Measurements from ENCODE around the gene CYP4F3. TPM values are rescaled to one million over a fixed set of nuclear protein-coding genes. Genes with fewer than 3 reads are reported as not detected.
A peak's percentile ranks its signal among the peaks of the same experiment; 100 is the strongest.

The CYP4F3 gene
- total and polyA plus RNA-seq, 4 donors, result 0.20 to 1.7 (median 1.2) TPM

- no peak for TF ChIP-seq CTCF (IDR thresholded peaks at IDR 0.05; ENCODE audit: control extremely low read depth, extremely low read depth)
- ATAC-seq (ENCODE audit: insufficient read depth, low FRiP score), result no peak
- DNase-seq, result no peak
- Histone ChIP-seq H3K9ac (ENCODE audit: insufficient read depth in 1 of 2, low read length in 2 of 2) (no peak overlapping the region), H3K9me3 (ENCODE audit: control insufficient read depth in 4 of 4, insufficient read depth in 3 of 4, low read length in 3 of 4) (peaks cover 0 to 2% (median 0%) of the 10 kb centered on the region in 4 donors), H3K36me3 (ENCODE audit: control insufficient read depth in 4 of 4, insufficient read depth in 4 of 4, low read length in 4 of 4) (no peaks in the 10 kb centered on the region), H3K27me3 (ENCODE audit: control insufficient read depth in 3 of 3, insufficient read depth in 3 of 3, low read length in 2 of 3) (no peaks in the 10 kb centered on the region), H3K27ac (ENCODE audit: low read depth in 1 of 2, low read length in 1 of 2) (no peak overlapping the region), H3K4me1 (ENCODE audit: control insufficient read depth in 5 of 5, insufficient read depth in 5 of 5, low read length in 5 of 5) (no peaks in the 10 kb centered on the region), H3K4me3 (no peak overlapping the region)
- 70% methylated on average over 19 of the region's 19 CpGs for WGBS, 2 donors
These were observed 56.0 kb downstream of the CYP4F3 start for GRCh38 chr19:15696654-15697194.

GRCh38 chr19:15701757-15702533, 61.2 kb downstream of the CYP4F3 start:
- no peak overlapping the region for H3K4me3 ChIP-seq
- no peak for ATAC-seq (ENCODE audit: insufficient read depth, low FRiP score)
- 50 to 62% methylated on average over 4 of the region's 4 CpGs for WGBS, 2 donors
- no peak overlapping the region for H3K9ac ChIP-seq (ENCODE audit: insufficient read depth in 1 of 2, low read length in 2 of 2)
- H3K4me1 ChIP-seq (ENCODE audit: control insufficient read depth in 5 of 5, insufficient read depth in 5 of 5, low read length in 5 of 5), result peaks cover 0 to 18% (median 6%) of the 10 kb centered on the region in 5 donors
- no peak overlapping the region for H3K27ac ChIP-seq (ENCODE audit: low read depth in 1 of 2, low read length in 1 of 2)
- H3K36me3 ChIP-seq (ENCODE audit: control insufficient read depth in 4 of 4, insufficient read depth in 4 of 4, low read length in 4 of 4), result no peaks in the 10 kb centered on the region
- peaks cover 0 to 2% (median 0%) of the 10 kb centered on the region in 4 donors for H3K9me3 ChIP-seq (ENCODE audit: control insufficient read depth in 4 of 4, insufficient read depth in 3 of 4, low read length in 3 of 4)
- H3K27me3 ChIP-seq (ENCODE audit: control insufficient read depth in 3 of 3, insufficient read depth in 3 of 3, low read length in 2 of 3), result no peaks in the 10 kb centered on the region
- TF ChIP-seq CTCF (IDR thresholded peaks at IDR 0.05; ENCODE audit: control extremely low read depth, extremely low read depth), result no peak
- no peak for DNase-seq

GRCh38 chr19:15702534-15702930, 61.8 kb downstream of the CYP4F3 start:
- H3K27me3 ChIP-seq (ENCODE audit: control insufficient read depth in 3 of 3, insufficient read depth in 3 of 3, low read length in 2 of 3), result no peaks in the 10 kb centered on the region
- peaks cover 0 to 18% (median 6%) of the 10 kb centered on the region in 5 donors for H3K4me1 ChIP-seq (ENCODE audit: control insufficient read depth in 5 of 5, insufficient read depth in 5 of 5, low read length in 5 of 5)
- no peak overlapping the region for H3K27ac ChIP-seq (ENCODE audit: low read depth in 1 of 2, low read length in 1 of 2)
- 3 to 5% methylated on average over 7 of the region's 7 CpGs for WGBS, 2 donors
- peaks cover 0 to 2% (median 0%) of the 10 kb centered on the region in 4 donors for H3K9me3 ChIP-seq (ENCODE audit: control insufficient read depth in 4 of 4, insufficient read depth in 3 of 4, low read length in 3 of 4)
- H3K4me3 ChIP-seq, result no peak overlapping the region
- DNase-seq (peak; percentile 90 to 94 (median 92)), ATAC-seq (ENCODE audit: insufficient read depth, low FRiP score) (no peak)
- no peak overlapping the region for H3K9ac ChIP-seq (ENCODE audit: insufficient read depth in 1 of 2, low read length in 2 of 2)
- TF ChIP-seq CTCF (IDR thresholded peaks at IDR 0.05; ENCODE audit: control extremely low read depth, extremely low read depth), result no peak
- H3K36me3 ChIP-seq (ENCODE audit: control insufficient read depth in 4 of 4, insufficient read depth in 4 of 4, low read length in 4 of 4), result no peaks in the 10 kb centered on the region

Small RNA genes within 50 kb of the gene (small RNA-seq; reads per million reads assigned to genes)
- not detected for gene AD000091.1 (ENCODE audit: low replicate concordance)

Other genes with a start within 250 kb of the CYP4F3 start
- 100 to 1,000 TPM in 1 of 2 donors, 10 to 100 TPM in 1; 84.1 to 118 TPM for gene AKAP8L, start 221.9 kb upstream of the CYP4F3 start, total RNA-seq
- 10 to 100 TPM; 52.5 to 76.2 TPM for gene AKAP8L, start 221.9 kb upstream of the CYP4F3 start, polyA plus RNA-seq
- gene WIZ, start 190.9 kb upstream of the CYP4F3 start, total RNA-seq, result 10 to 100 TPM; 24.0 to 42.6 TPM
- gene WIZ, start 190.9 kb upstream of the CYP4F3 start, polyA plus RNA-seq, result 10 to 100 TPM; 14.5 to 22.7 TPM
- gene RASAL3, start 176.4 kb upstream of the CYP4F3 start, total RNA-seq, result 10 to 100 TPM in 1 of 2 donors, 1 to 10 TPM in 1; 4.6 to 13.3 TPM
- 10 to 100 TPM in 1 of 2 donors, 1 to 10 TPM in 1; 5.9 to 18.2 TPM for gene RASAL3, start 176.4 kb upstream of the CYP4F3 start, polyA plus RNA-seq
- not detected for gene PGLYRP2, start 161.4 kb upstream of the CYP4F3 start, total RNA-seq
- gene PGLYRP2, start 161.4 kb upstream of the CYP4F3 start, polyA plus RNA-seq, result under 1 TPM in 1 of 2 donors, not detected in 1; 0.10 TPM
- under 1 TPM in 1 of 2 donors, not detected in 1; 0.18 TPM for gene CYP4F22, start 132.4 kb upstream of the CYP4F3 start, total RNA-seq
- under 1 TPM in 1 of 2 donors, not detected in 1; 0.07 TPM for gene CYP4F22, start 132.4 kb upstream of the CYP4F3 start, polyA plus RNA-seq
- gene CYP4F8, start 25.7 kb upstream of the CYP4F3 start, total RNA-seq, result not detected
- not detected for gene CYP4F8, start 25.7 kb upstream of the CYP4F3 start, polyA plus RNA-seq
- 1 to 10 TPM; 4.0 to 4.2 TPM for gene CYP4F12, start 32.2 kb downstream of the CYP4F3 start, total RNA-seq
- 1 to 10 TPM in 1 of 2 donors, under 1 TPM in 1; 0.85 to 2.3 TPM for gene CYP4F12, start 32.2 kb downstream of the CYP4F3 start, polyA plus RNA-seq
- not detected for gene OR10H2, start 87.1 kb downstream of the CYP4F3 start, total RNA-seq
- not detected for gene OR10H2, start 87.1 kb downstream of the CYP4F3 start, polyA plus RNA-seq
- not detected for gene OR10H3, start 97.1 kb downstream of the CYP4F3 start, total RNA-seq
- not detected for gene OR10H3, start 97.1 kb downstream of the CYP4F3 start, polyA plus RNA-seq
- not detected for gene OR10H5, start 146.8 kb downstream of the CYP4F3 start, total RNA-seq
- gene OR10H5, start 146.8 kb downstream of the CYP4F3 start, polyA plus RNA-seq, result not detected
- not detected for gene OR10H1, start 174.8 kb downstream of the CYP4F3 start, total RNA-seq
- gene OR10H1, start 174.8 kb downstream of the CYP4F3 start, polyA plus RNA-seq, result not detected